Nephron progenitor cell (in vitro differentiated cells): ENCODE measurements around the gene NXNL1.
A peak's percentile ranks its signal among the peaks of the same experiment; 100 is the strongest.

Experiments
- DNase-seq: peaks from one replicate; pipeline ENCODE4 v3.0.0; 2021
- H3K27ac Mint-ChIP-seq: 2 replicates; pipeline ENCODE4 v1.8.0; 2021; ENCODE audit warnings: mild to moderate bottlenecking, moderate library complexity, mixed read lengths
- H3K27me3 Mint-ChIP-seq: 2 replicates; pipeline ENCODE4 v1.8.0; 2021; ENCODE audit warnings: mild to moderate bottlenecking, low read depth, mixed read lengths; ENCODE audit not compliant: poor library complexity
- H3K36me3 Mint-ChIP-seq: 2 replicates; pipeline ENCODE4 v1.8.0; 2021; ENCODE audit warnings: low read depth, mixed read lengths
- H3K4me1 Mint-ChIP-seq: 2 replicates; pipeline ENCODE4 v1.8.0; 2021; ENCODE audit warnings: mixed read lengths
- H3K4me3 Mint-ChIP-seq: 2 replicates; pipeline ENCODE4 v1.8.0; 2021; ENCODE audit warnings: mild to moderate bottlenecking, moderate library complexity, mixed read lengths
- H3K9me3 Mint-ChIP-seq: 2 replicates; pipeline ENCODE4 v1.8.0; 2021; ENCODE audit warnings: mild to moderate bottlenecking, moderate library complexity, mixed read lengths
- TF ChIP-seq, protein P1 (sequence below): fragments of 200-600 bp; sonication (generic); IDR thresholded peaks from 2 replicates; pipeline ENCODE4 v1.5.0; 2021; ENCODE audit warnings: antibody characterized with exemption

NXNL1 gene

DNA sequence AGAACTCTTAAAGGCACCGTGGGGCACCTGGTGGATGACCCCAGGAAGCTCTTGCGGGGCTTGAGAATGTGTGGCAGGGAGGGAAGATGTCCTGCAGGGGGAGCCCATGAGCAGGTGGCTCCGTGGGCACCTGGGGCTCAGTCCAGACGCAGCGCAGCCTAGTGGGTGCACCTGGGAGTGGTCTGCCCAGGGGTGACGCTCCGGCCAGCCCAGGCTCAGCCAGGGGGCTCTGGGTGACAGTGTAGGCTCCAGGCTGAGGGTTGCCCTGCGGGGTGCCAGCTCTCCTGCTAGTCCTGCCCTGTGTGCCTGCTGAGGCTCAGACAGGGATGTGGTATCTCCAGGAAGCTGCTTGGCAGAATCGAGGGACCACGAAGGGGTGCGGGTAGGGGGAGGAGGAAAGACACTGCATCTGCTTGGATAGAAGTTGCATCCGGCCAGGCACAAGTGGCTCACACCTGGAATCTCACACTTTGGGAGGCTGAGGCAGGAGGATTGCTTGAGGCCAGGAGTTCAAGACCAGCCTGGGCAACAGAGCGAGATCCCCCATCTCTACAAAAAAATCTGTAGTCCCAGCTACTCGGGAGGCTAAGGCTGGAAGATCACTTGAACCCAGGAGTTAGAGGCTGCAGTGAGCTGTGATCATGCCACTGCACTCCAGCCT is 35.7 kb upstream of the NXNL1 start:
- peaks cover 6% of the 10 kb centered on the region for H3K27me3 Mint-ChIP-seq
- H3K27ac Mint-ChIP-seq: no peak overlapping the region
- H3K4me1 Mint-ChIP-seq: peaks cover 34% of the 10 kb centered on the region
- DNase-seq: peak; percentile 77
- TF ChIP-seq, protein P1, sequence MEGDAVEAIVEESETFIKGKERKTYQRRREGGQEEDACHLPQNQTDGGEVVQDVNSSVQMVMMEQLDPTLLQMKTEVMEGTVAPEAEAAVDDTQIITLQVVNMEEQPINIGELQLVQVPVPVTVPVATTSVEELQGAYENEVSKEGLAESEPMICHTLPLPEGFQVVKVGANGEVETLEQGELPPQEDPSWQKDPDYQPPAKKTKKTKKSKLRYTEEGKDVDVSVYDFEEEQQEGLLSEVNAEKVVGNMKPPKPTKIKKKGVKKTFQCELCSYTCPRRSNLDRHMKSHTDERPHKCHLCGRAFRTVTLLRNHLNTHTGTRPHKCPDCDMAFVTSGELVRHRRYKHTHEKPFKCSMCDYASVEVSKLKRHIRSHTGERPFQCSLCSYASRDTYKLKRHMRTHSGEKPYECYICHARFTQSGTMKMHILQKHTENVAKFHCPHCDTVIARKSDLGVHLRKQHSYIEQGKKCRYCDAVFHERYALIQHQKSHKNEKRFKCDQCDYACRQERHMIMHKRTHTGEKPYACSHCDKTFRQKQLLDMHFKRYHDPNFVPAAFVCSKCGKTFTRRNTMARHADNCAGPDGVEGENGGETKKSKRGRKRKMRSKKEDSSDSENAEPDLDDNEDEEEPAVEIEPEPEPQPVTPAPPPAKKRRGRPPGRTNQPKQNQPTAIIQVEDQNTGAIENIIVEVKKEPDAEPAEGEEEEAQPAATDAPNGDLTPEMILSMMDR: peak; percentile 80
- H3K9me3 Mint-ChIP-seq: no peaks in the 10 kb centered on the region
- H3K36me3 Mint-ChIP-seq: peaks cover 6% of the 10 kb centered on the region
- H3K4me3 Mint-ChIP-seq: no peak overlapping the region

DNA sequence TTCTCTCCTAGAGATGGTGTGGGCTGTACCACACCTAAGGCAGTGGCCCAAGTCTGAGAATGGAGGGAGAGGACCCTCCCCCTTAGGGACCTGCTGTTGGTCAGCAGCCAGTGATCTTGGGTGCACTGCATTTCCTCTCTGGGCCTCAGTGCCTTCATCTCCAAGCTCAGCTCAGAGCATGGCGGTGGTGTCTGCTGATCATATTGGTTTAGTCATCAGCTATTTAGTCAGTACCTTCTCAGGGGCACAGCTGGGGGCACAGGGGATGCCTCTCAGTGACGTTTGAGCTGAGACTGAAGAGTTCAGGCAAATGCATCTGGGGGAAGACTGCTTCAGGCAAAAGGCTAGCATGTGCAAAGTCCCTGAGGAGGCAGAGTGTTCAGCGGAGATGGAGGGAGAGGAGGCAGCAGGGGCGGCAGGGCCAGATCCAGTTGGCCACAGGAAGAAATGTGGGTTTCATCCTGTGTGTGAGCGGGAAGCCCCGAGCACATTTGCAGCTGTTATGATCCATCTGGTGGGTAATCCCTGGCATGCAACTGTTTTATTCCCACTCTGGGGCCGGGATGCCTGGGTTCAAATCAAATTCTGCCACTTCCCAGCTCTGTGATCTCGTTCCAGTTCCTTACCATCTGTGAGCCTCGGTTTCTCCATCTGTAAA is 35.0 kb upstream of the NXNL1 start:
- H3K4me1 Mint-ChIP-seq: peaks cover 34% of the 10 kb centered on the region
- H3K27ac Mint-ChIP-seq: no peak overlapping the region
- no peak overlapping the region for H3K4me3 Mint-ChIP-seq
- H3K27me3 Mint-ChIP-seq: peaks cover 6% of the 10 kb centered on the region
- TF ChIP-seq, protein P1: no peak
- peaks cover 6% of the 10 kb centered on the region for H3K36me3 Mint-ChIP-seq
- no peak for DNase-seq
- no peaks in the 10 kb centered on the region for H3K9me3 Mint-ChIP-seq

DNA sequence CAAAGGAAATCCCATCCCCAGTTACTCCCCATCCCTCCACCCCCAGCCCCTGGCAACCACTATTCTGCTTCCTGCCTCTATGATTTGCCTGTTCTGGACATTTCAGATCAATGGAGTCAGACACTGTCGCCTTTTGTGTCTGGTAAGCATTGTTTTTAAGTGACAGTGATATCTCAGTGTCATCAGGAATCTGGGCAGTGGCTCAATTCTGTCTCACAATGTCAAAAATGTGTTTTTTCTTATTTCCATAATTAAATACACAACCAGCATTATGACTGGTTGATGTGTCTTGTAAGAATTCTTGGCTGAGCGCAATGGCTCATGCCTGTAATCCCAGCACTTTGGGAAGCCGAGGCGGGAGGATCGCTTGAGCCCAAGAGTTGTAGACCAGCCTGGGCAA is 30.6 kb upstream of the NXNL1 start:
- Mint-ChIP-seq H3K27ac (no peak overlapping the region), H3K9me3 (no peaks in the 10 kb centered on the region), H3K4me3 (no peak overlapping the region), H3K36me3 (peaks cover 17% of the 10 kb centered on the region), H3K4me1 (peaks cover 22% of the 10 kb centered on the region), H3K27me3 (peaks cover 18% of the 10 kb centered on the region)
- TF ChIP-seq, protein P1: no peak
- no peak for DNase-seq

DNA sequence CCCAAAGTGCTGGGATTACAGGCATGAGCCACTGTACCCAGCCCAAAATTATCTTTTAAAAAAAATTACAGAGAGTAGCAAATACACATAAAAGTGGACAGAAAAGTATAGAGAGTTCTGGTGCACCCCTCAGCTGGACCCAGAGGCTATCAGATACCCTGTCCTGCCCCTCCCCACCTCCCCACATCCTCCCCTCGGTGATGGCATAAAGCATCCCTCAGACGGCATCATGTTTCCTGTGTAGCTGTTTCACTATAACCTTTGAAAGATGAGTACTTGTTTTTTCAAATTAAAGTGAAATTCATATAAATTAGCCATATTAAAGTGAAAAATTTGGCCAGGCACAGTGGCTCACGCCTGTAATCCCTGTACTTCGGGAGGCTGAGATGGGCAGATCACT is 29.7 kb upstream of the NXNL1 start:
- no peak overlapping the region for H3K27ac Mint-ChIP-seq
- peaks cover 17% of the 10 kb centered on the region for H3K36me3 Mint-ChIP-seq
- no peaks in the 10 kb centered on the region for H3K9me3 Mint-ChIP-seq
- no peak for DNase-seq
- TF ChIP-seq, protein P1: no peak
- peaks cover 25% of the 10 kb centered on the region for H3K4me1 Mint-ChIP-seq
- peaks cover 17% of the 10 kb centered on the region for H3K27me3 Mint-ChIP-seq
- H3K4me3 Mint-ChIP-seq: no peak overlapping the region

DNA sequence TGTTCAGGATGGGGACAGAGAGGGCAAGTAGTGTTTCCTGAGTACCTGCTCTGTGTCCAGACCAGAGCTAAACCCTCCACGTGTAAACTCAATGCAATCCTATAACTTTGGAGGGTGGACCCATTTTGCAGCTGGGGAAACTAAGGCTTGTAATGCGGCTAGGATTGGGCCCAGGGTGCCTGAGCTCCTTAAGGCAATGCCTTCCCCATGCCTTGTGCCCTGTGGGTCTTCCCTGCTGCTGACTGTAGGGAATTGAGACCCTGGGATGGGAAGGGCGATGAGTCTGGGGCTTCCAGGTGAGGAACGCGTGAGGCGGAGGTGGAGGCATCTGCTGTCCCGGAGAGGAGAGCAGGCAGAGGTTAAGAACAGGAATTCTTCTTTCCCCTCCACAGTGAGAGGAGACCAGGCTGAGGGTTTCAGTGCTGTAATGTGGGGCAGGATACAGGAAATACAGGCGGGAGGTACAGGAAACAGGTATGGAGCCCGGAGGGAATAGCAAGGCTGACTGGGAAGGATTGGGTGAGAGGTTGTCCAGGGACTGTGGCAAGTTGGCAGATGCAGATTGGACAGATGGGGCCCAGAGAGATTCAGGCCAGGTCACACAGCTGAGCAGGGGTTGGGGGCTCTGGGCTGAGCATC is 28.8 kb upstream of the NXNL1 start:
- peaks cover 17% of the 10 kb centered on the region for H3K36me3 Mint-ChIP-seq
- H3K27me3 Mint-ChIP-seq: peaks cover 21% of the 10 kb centered on the region
- peaks cover 25% of the 10 kb centered on the region for H3K4me1 Mint-ChIP-seq
- no peak for DNase-seq
- H3K9me3 Mint-ChIP-seq: no peaks in the 10 kb centered on the region
- TF ChIP-seq, protein P1: peak; percentile 8
- no peak overlapping the region for H3K4me3 Mint-ChIP-seq
- peak overlapping the region; percentile 43 for H3K27ac Mint-ChIP-seq
